Kidney (tissue), 14 donors: ENCODE data around the gene MYL5. TPM values are rescaled to one million over a fixed set of nuclear protein-coding genes. Genes with fewer than 3 reads are reported as not detected.
"Not testable (repeated sequence)": the region's sequence is repeated elsewhere in the genome, so short reads cannot be mapped to it uniquely, and the experiment has no call there.

Source experiments
- DNase-seq, 5 donors: peaks; one replicate each; pipeline ENCODE4 v3.0.0-alpha.2; 2013 to 2020
- FAIRE-seq: peaks from 2 replicates; lab custom pipeline; 2012; peaks lifted over from hg19 to GRCh38; lab: Jason Lieb, UNC
- H3K27ac ChIP-seq, 2 donors: one replicate each; pipeline ENCODE4 v1.7.0; 2013; ENCODE audit warnings: low read depth in 2 of 2, low read length in 2 of 2, inconsistent platforms in 1 of 2
- H3K27me3 ChIP-seq: one replicate; pipeline ENCODE4 v1.7.1; 2013; ENCODE audit warnings: low read length, inconsistent platforms; ENCODE audit not compliant: control insufficient read depth, insufficient read depth
- H3K36me3 ChIP-seq, 3 donors: one replicate each; pipeline versions ENCODE4 v1.7.0 to v1.7.1; 2013; ENCODE audit warnings: low read length in 3 of 3, control low read depth in 1 of 3, inconsistent platforms in 1 of 3; ENCODE audit not compliant: insufficient read depth in 3 of 3, control insufficient read depth in 2 of 3
- H3K4me1 ChIP-seq, 3 donors: one replicate each; pipeline versions ENCODE4 v1.7.0 to v1.7.1; 2013; ENCODE audit warnings: low read length in 3 of 3, inconsistent platforms in 1 of 3, low read depth in 1 of 3; ENCODE audit not compliant: control insufficient read depth in 2 of 3, insufficient read depth in 2 of 3
- H3K4me3 ChIP-seq, 3 donors: one replicate each; pipeline versions ENCODE4 v1.7.0 to v1.8.1; 2013; ENCODE audit warnings: low read length in 3 of 3, control low read depth in 1 of 3, inconsistent platforms in 1 of 3
- H3K9ac ChIP-seq, 3 donors: one replicate each; pipeline versions ENCODE4 v1.7.0 to v1.7.1; 2013; ENCODE audit warnings: low read length in 3 of 3, control low read depth in 1 of 3, inconsistent platforms in 1 of 3
- H3K9me3 ChIP-seq, 3 donors: one replicate each; pipeline versions ENCODE4 v1.7.0 to v1.7.1; 2013; ENCODE audit warnings: low read length in 3 of 3, control low read depth in 1 of 3, inconsistent platforms in 1 of 3; ENCODE audit not compliant: control insufficient read depth in 2 of 3, insufficient read depth in 1 of 3
- CTCF ChIP-seq: IDR thresholded peaks from 3 replicates; pipeline ENCODE4 v1.5.1; 2012; ENCODE audit warnings: mild to moderate bottlenecking, moderate library complexity, borderline replicate concordance; ENCODE audit not compliant: insufficient read depth; ENCODE audit errors: extremely low read depth
- intact Hi-C: fragments of 100-400 bp; cut with DNase I; formaldehyde crosslinking; loops from one replicate; pipeline ENCODE4 v1.11.1; 2022
- polyA plus RNA-seq: library from polyadenylated mRNA; stranded (reverse); fragments of 350-450 nt; fragmentation: Illumina TruSeq; extraction: RNeasy Lipid Tissue Mini Kit (QIAGEN cat#74804); gene quantifications from one replicate; pipeline ENCODE4 v1.2.3, GENCODE V29; 2014; ENCODE audit warnings: low read depth, low replicate concordance; ENCODE audit not compliant: insufficient read depth
- total RNA-seq: library from RNA; stranded (reverse); fragmentation: NEBNext Ultra II Directional; extraction: Animal tissue kit (Norgen Biotek cat#: 25700); gene quantifications from one replicate; pipeline ENCODE4 v1.2.1, GENCODE V29; 2021
- donor health status: control.
- donor health status: control.
- donor health status: control.
- donor health status: control.
- donor health status: control.
- donor health status: DM: yes; HTN: yes; CAD: no.
- donor health status: Normal renal cell carcinoma (clear cell type).

MYL5 gene
- total and polyA plus RNA-seq, 2 donors from 2014 or later = 17.9 to 29.6 TPM

- peaks cover 0 to 4% (median 2%) of the 10 kb centered on the region in 3 donors for H3K9me3 ChIP-seq
- no peaks in the 10 kb centered on the region for H3K27me3 ChIP-seq
- no peaks in the 10 kb centered on the region for H3K4me1 ChIP-seq
- intact Hi-C loops = no loop called here
- DNase-seq = peak in 1 of 5 donors; percentile 60
- no peaks in the 10 kb centered on the region for H3K36me3 ChIP-seq
- no peak overlapping the region for H3K4me3 ChIP-seq
- no peak overlapping the region for H3K9ac ChIP-seq
- no peak overlapping the region for H3K27ac ChIP-seq
- no peak for FAIRE-seq
- no peak for TF ChIP-seq CTCF
Measured at GRCh38 chr4:633976-634598, 40.3 kb upstream of the MYL5 start.

DNA sequence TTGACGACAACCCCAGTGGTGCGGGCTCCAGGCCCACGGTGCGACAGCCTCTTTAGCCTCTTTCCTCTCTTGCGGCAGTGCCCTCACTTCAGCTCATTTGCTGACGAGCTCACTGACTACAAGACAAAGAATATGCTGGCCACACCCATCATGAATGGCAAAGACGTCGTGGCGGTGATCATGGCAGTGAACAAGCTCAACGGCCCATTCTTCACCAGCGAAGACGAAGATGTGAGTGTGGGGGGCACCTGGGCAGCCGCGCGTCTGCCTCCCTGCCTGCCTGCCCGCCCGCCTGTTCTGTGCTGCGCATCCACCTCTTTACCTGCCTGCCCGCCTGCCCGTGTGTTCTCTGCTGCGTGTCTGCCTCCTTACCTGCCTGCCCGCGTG is 39.8 kb upstream of the MYL5 start:
- Histone ChIP-seq H3K9me3 (peaks cover 0 to 4% (median 2%) of the 10 kb centered on the region in 3 donors), H3K36me3 (no peaks in the 10 kb centered on the region), H3K4me3 (no peak overlapping the region), H3K27ac (no peak overlapping the region), H3K27me3 (no peaks in the 10 kb centered on the region), H3K9ac (no peak overlapping the region), H3K4me1 (no peaks in the 10 kb centered on the region)
- peak in 2 of 5 donors; percentile 28 to 43 for DNase-seq
- no peak for FAIRE-seq
- intact Hi-C loops = no loop called here
- no peak for TF ChIP-seq CTCF

- H3K27me3 ChIP-seq, FAIRE-seq, H3K36me3 ChIP-seq, H3K27ac ChIP-seq, H3K4me3 ChIP-seq, H3K9me3 ChIP-seq, H3K9ac ChIP-seq, intact Hi-C loops, H3K4me1 ChIP-seq: not testable (repeated sequence)
- peak in 2 of 5 donors; percentile 23 to 52 for DNase-seq
Measured at GRCh38 chr4:635066-635835, 39.1 kb upstream of the MYL5 start.

- no peak overlapping the region for H3K4me3 ChIP-seq
- DNase-seq (peak in 2 of 5 donors; percentile 37 to 67), FAIRE-seq (no peak)
- H3K9ac ChIP-seq = no peak overlapping the region
- peaks cover 0 to 4% (median 2%) of the 10 kb centered on the region in 3 donors for H3K9me3 ChIP-seq
- no peaks in the 10 kb centered on the region for H3K36me3 ChIP-seq
- H3K27ac ChIP-seq = no peak overlapping the region
- H3K4me1 ChIP-seq = no peaks in the 10 kb centered on the region
- intact Hi-C loops = no loop called here
- H3K27me3 ChIP-seq = no peaks in the 10 kb centered on the region
- TF ChIP-seq CTCF = no peak
Measured at GRCh38 chr4:635851-636627, 38.3 kb upstream of the MYL5 start.
